Epithelial cell of esophagus (primary cell): ENCODE results near the gene PLPP2.

ENCODE experiments used
- DNase-seq: peaks from one replicate; pipeline ENCODE4 v3.0.0; 2010; ENCODE audit warnings: low read depth
- H3K4me3 ChIP-seq: 2 replicates; pipeline ENCODE4 v1.5.1; 2011; ENCODE audit warnings: mild to moderate bottlenecking, low read length, control low read depth
- TF ChIP-seq, protein P1 (sequence below): IDR thresholded peaks from 2 replicates; pipeline ENCODE4 v1.5.1; 2011; ENCODE audit warnings: low read depth, mild to moderate bottlenecking, low read length, control low read depth, inconsistent platforms; ENCODE audit not compliant: insufficient read depth; ENCODE audit errors: missing control alignments

PLPP2 gene

DNA sequence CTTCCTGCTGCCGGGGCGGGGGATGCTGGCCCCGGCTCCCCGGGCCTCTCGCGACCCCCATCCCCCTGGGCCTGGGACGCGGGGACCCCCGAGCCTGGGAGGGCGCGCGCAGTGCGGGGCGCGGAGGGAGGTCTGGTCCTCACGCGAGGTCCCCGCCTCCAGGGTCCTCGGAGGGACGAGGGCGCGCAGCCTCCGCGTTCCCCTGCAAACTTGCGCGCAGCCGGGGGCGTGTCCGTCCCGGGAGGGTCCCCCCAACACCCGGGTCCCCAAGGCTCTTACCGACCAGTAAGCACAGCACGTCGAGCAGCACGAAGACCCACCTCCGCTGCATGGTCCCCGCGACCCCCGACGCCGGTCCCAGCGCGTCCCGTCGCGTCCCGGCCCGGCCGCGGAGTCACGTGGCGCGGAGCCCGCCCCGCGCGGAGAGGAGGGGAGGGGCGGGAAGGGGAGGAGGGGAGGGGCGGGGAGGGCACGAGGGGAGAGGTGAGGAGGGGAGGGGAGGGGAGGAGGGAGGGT is at the start of gene PLPP2:
PLPP2 (minus strand) TSS at position 398 of the 516 bp plus-strand sequence; CDS start at position 331, 67 bp downstream.
- TF ChIP-seq, protein P1, sequence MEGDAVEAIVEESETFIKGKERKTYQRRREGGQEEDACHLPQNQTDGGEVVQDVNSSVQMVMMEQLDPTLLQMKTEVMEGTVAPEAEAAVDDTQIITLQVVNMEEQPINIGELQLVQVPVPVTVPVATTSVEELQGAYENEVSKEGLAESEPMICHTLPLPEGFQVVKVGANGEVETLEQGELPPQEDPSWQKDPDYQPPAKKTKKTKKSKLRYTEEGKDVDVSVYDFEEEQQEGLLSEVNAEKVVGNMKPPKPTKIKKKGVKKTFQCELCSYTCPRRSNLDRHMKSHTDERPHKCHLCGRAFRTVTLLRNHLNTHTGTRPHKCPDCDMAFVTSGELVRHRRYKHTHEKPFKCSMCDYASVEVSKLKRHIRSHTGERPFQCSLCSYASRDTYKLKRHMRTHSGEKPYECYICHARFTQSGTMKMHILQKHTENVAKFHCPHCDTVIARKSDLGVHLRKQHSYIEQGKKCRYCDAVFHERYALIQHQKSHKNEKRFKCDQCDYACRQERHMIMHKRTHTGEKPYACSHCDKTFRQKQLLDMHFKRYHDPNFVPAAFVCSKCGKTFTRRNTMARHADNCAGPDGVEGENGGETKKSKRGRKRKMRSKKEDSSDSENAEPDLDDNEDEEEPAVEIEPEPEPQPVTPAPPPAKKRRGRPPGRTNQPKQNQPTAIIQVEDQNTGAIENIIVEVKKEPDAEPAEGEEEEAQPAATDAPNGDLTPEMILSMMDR = no peak
- no peak for DNase-seq
- peak within 1 kb of the TSS; percentile 52 for H3K4me3 ChIP-seq

DNA sequence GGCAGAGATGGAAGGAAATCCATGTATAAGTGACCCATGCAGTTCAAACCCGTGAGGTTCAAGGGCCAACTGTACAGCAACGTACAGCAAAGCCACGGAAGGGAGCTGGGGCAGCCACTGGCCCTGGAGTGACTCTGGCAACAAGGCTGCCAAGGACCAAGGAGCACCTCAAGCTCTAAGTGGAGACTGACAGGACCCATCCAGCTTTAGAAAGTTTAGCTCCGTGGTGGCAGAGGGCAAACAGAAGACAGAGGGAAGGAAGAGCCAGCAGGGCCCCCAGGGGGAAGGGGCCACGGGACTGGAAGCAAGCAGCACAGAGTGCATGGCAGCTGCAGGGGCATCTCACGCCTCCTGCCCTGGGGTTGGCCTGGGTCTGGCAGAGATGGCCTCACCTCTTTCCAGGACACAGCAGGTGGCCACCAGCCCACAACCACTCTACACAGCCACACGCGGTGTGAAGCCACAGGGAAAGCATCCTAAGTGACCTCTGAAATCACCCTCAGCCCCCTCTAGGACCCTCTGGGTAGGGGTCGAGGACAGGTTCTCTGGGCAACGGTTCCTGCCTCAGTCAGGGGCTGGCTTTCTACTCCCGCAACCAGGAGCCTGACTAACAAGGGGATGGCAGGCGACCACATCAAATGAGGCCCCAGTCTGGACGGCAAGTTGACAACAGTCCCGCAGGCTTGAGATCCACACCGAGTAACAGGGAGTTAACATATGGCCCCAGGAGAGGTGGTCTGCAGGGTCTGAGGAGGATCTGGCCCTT is 49.6 kb upstream of the PLPP2 start:
- TF ChIP-seq, protein P1 = no peak
- no peak for DNase-seq
- H3K4me3 ChIP-seq = no peak overlapping the region

DNA sequence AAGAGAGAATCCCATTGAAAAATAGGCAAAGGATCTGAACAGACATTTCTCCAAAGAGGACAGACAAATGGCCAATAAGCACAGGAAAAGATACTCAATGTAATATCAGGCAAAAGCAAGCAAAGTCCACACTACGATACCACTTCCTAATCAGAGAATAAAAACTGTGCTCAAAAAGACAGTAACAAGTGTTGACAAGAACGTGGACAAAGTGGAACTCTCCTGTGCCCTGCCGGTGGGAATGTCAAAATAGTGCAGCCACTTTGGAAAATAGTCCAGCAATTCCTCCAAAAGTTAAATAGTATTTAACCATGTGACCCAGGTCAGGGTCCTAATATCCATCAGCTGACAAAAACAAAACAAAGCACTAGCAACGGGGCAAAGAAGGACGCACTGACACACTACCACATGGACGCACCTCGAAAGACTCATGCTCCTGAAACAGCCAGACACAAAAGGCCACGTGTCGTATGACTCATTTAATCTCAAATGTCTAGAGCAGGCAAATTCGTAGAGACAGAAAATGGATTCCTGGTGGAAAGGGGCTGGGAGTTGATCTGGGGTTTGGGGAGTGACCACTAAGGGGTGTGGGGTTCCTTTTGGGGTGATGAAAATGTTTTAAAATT is 48.2 kb upstream of the PLPP2 start:
- no peak overlapping the region for H3K4me3 ChIP-seq
- TF ChIP-seq, protein P1 = no peak
- DNase-seq = no peak

DNA sequence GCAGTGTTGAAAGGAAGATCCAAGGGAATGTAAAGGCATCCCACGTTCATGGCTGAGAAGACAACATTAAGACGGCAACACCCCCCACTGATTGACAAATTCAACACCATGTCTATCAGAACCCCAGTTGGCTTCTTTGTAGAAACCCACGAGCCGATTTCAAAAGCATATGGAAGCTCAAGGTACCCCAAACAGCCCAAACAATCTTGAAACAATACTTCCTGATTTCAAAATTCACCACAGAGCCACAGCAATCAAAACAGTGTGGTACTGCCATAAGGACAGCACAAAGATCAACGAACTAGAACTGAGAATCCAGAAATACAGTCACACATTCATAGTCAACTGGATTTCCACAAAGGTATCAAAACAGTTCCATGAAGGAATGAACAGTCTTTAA is 47.2 kb upstream of the PLPP2 start:
- no peak for DNase-seq
- TF ChIP-seq, protein P1 = no peak
- H3K4me3 ChIP-seq = no peak overlapping the region

DNA sequence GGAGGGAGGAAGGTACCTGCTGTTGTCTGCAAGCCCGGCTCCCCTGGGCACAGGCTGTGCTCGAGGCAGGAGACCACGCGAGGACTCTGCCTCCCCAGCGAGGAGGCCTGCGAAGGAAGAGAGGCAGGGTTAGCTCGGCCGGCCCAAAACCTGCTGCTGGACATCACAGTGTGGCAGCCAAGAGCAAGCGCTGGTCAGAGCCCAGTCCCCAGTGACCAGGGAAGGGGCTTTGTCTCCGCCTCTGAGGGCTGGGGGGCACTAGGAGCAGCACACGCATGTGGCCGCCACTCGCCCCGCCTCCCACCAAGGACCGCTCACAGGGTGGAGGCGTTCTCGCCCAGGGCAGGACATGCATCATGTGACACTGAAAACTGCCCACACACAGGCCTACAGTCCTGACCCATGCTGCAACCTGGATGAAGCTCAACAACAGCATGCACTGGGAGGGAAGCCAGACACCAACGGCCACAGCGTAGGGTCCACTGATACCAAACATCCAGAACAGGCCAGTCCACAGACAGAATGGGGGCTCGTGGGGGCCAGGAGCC is 44.9 kb upstream of the PLPP2 start:
- DNase-seq = no peak
- no peak overlapping the region for H3K4me3 ChIP-seq
- TF ChIP-seq, protein P1 = no peak

DNA sequence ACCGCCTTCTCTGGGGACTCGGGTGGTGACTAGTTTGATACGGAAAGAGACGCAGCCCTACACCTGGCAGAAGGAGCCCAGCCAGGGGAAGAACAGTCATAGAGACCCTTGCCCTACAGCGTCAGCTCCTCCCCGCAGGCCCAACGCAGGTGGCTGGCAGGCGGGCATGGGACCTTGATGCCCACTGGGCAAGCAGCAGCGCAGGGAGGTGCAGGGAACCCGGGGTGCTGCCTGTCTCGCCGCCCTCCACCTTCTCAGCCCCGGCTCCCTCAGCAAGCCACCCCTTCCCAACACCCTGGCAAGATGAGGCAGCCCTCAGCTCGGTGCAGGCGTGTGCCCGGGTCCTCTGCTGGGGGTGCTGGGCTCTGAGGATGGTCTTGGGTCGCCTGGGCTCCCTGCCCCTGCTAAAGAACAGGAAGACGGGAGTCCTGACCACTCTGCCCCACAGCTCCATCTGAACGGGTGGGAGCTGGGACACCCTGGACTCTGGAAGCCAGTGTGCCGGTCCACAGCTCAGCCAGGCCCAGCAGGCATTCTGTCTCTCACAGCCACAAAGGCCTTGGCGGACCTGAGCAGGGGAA is 44.4 kb upstream of the PLPP2 start:
- TF ChIP-seq, protein P1 = no peak
- DNase-seq = no peak
- no peak overlapping the region for H3K4me3 ChIP-seq
